GM12878 (cell line): ENCODE measurements around the gene PIEZO2. TPM values are rescaled to one million over a fixed set of nuclear protein-coding genes. Genes with fewer than 3 reads are reported as not detected.

ENCODE experiments used
- CHD2 ChIP-seq: IDR thresholded peaks from 2 replicates; pipeline ENCODE4 v1.6.1; 2011; ENCODE audit warnings: low read depth, low read length, improper control_type of control experiment, borderline replicate concordance
- E2F4 ChIP-seq: IDR thresholded peaks from 2 replicates; pipeline ENCODE4 v1.6.1; 2012; ENCODE audit warnings: low read depth, low read length, improper control_type of control experiment
- EED ChIP-seq: sonication (generic); IDR thresholded peaks from 2 replicates; pipeline ENCODE4 v1.6.1; 2016; ENCODE audit warnings: antibody characterized with exemption, low read depth
- ETV6 ChIP-seq, 2 experiments: fragments of 450-650 bp in 1 of 2; IDR thresholded peaks in 1 of 2; conservative IDR thresholded peaks in 1 of 2; 2 replicates each; pipeline ENCODE4 v1.6.1; 2014; ENCODE audit warnings: antibody characterized with exemption in 1 of 2, borderline replicate concordance in 1 of 2, low read depth in 1 of 2, mild to moderate bottlenecking in 1 of 2, moderate library complexity in 1 of 2
- HDAC6 ChIP-seq: fragments of 200-600 bp; sonication (generic); IDR thresholded peaks from one replicate; pipeline ENCODE4 v1.8.0; 2017; ENCODE audit warnings: antibody characterized with exemption; ENCODE audit not compliant: unreplicated experiment
- IKZF1 ChIP-seq: fragments of 450-650 bp; conservative IDR thresholded peaks from 2 replicates; pipeline ENCODE4 v1.6.1; 2017; ENCODE audit warnings: antibody characterized with exemption, mild to moderate bottlenecking
- IRF4 ChIP-seq: IDR thresholded peaks from 2 replicates; pipeline ENCODE4 v1.6.1; 2011; ENCODE audit warnings: low read depth, low read length
- KAT2A ChIP-seq: conservative IDR thresholded peaks from 2 replicates; pipeline ENCODE4 v1.6.1; 2011; ENCODE audit warnings: low read depth, low read length; ENCODE audit not compliant: control insufficient read depth
- KLF5 ChIP-seq: fragments of 450-650 bp; IDR thresholded peaks from 2 replicates; pipeline ENCODE4 v1.6.1; 2014; ENCODE audit warnings: mild to moderate bottlenecking; ENCODE audit not compliant: partially characterized antibody
- MTA2 ChIP-seq: fragments of 450-650 bp; IDR thresholded peaks from 2 replicates; pipeline ENCODE4 v1.6.1; 2016; ENCODE audit warnings: low read depth, mild to moderate bottlenecking, moderate library complexity
- MTA3 ChIP-seq: IDR thresholded peaks from 2 replicates; pipeline ENCODE4 v1.6.1; 2012; ENCODE audit warnings: low read length, inconsistent platforms, borderline replicate concordance
- RAD21 ChIP-seq: IDR thresholded peaks from 2 replicates; pipeline ENCODE4 v1.6.1; 2011; ENCODE audit warnings: mild to moderate bottlenecking, low read depth, low read length, moderate library complexity; ENCODE audit not compliant: insufficient read depth
- SMAD1 ChIP-seq: fragments of 450-650 bp; IDR thresholded peaks from 2 replicates; pipeline ENCODE4 v1.6.1; 2018; ENCODE audit warnings: mild to moderate bottlenecking, low read depth; ENCODE audit not compliant: partially characterized antibody
- SMARCA5 ChIP-seq: fragments of 450-650 bp; IDR thresholded peaks from 2 replicates; pipeline ENCODE4 v1.6.1; 2017; ENCODE audit warnings: mild to moderate bottlenecking
- SUZ12 ChIP-seq: fragments of 200-600 bp; sonication (generic); IDR thresholded peaks from one replicate; pipeline ENCODE4 v1.6.1; 2018; ENCODE audit warnings: antibody characterized with exemption, mild to moderate bottlenecking; ENCODE audit not compliant: unreplicated experiment
- TAF1 ChIP-seq: IDR thresholded peaks from 2 replicates; pipeline ENCODE4 v1.6.1; 2011; ENCODE audit warnings: mild to moderate bottlenecking, low read depth, low read length, borderline replicate concordance
- TCF7 ChIP-seq: IDR thresholded peaks from 2 replicates; pipeline ENCODE4 v1.6.1; 2014; ENCODE audit warnings: antibody characterized with exemption, borderline replicate concordance
- ZNF274 ChIP-seq: IDR thresholded peaks from one replicate; pipeline ENCODE4 v1.8.0; 2011; ENCODE audit not compliant: insufficient read length, insufficient read depth
- ZNF592 ChIP-seq: fragments of 450-650 bp; IDR thresholded peaks from 2 replicates; pipeline ENCODE4 v1.6.1; 2017; ENCODE audit warnings: mild to moderate bottlenecking, moderate library complexity
- ZZZ3 ChIP-seq: IDR thresholded peaks from 2 replicates; pipeline ENCODE4 v1.6.1; 2011; ENCODE audit warnings: low read depth; ENCODE audit not compliant: control insufficient read depth, insufficient read length
- polyA plus RNA-seq, 11 experiments: library from polyadenylated mRNA; depleted of rRNA in 4 of 11; unstranded in 6 of 11; stranded (reverse) in 5 of 11; fragments of >200 nt; fragmentation: Nextera tagmentation in 4 of 11; fragmentation: Illumina TruSeq in 1 of 11; extraction: Ambion mirVana in 4 of 11; extraction: Trizol in 1 of 11; gene quantifications; 1 replicate in 1 of 11; 2 replicates in 10 of 11; pipeline versions ENCODE4 v1.2.1 to v1.2.3, GENCODE V29; 2011 to 2016; ENCODE audit warnings: inconsistent platforms in 2 of 11, missing spikeins in 2 of 11, low read depth in 1 of 11
- total RNA-seq, 4 experiments: library from RNA; depleted of rRNA in 3 of 4; stranded (reverse); fragments of >200 nt in 3 of 4; fragmentation: Illumina TruSeq in 1 of 4; extraction: Trizol in 1 of 4; gene quantifications; 2 replicates each; pipeline versions ENCODE4 v1.2.1 to v1.2.3, GENCODE V29; 2013 to 2021
- TF ChIP-seq, protein P1 (sequence below): fragments of 450-650 bp; IDR thresholded peaks from 2 replicates; pipeline ENCODE4 v1.6.1; 2017; ENCODE audit warnings: mild to moderate bottlenecking, moderate library complexity

Gene PIEZO2
- total and polyA plus RNA-seq, 10 of the 15 experiments (the other 5 are each of a cell fraction or from before 2014, with no cell fraction given) = 6.7 to 42.3 (median 27.4) TPM

DNA sequence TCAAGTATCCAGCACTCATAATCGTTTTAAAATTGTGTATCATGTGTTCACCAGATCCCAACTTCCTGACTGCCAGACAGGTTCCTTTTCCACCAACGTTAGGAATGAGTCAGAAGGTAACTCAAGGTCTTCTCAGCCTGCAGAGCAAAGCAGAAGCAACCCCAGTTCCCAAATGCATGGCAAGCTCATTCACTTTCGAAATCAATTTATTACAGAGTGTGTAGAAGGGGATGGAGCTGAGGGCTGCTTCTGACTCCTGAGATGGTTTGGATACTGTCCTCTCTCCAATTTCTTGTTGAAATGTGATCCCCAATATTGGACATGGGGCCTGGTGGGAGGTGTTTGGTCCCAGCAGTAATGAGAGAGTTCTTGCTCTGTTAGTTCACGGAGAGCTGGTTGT lies 114.5 kb downstream of the PIEZO2 start (continued):
- TF ChIP-seq ZNF592 (no peak), RAD21 (no peak), E2F4 (no peak), TAF1 (no peak), TCF7 (no peak), IRF4 (peak; percentile 67), IKZF1 (peak; percentile 64), ZZZ3 (no peak), ETV6 (conservative IDR thresholded peaks at IDR 0.05 in 1 of 2, IDR thresholded peaks at IDR 0.05 in 1 of 2; ENCODE audit: borderline replicate concordance in 1 of 2, low read depth in 1 of 2) (peak in 1 of 2 experiments; percentile 59; a peak in 1 of 4 replicates), SMARCA5 (no peak), KLF5 (no peak), MTA2 (0 out of 2 replicates have a peak, but pooled peaks have one; percentile 14), CHD2 (no peak), KAT2A (no peak), MTA3 (peak; percentile 58; the same call in 1 of the 2 replicates), SMAD1 (no peak), HDAC6 (no peak), ZNF274 (no peak), SUZ12 (no peak), EED (peak; percentile 92)
- TF ChIP-seq, protein P1, sequence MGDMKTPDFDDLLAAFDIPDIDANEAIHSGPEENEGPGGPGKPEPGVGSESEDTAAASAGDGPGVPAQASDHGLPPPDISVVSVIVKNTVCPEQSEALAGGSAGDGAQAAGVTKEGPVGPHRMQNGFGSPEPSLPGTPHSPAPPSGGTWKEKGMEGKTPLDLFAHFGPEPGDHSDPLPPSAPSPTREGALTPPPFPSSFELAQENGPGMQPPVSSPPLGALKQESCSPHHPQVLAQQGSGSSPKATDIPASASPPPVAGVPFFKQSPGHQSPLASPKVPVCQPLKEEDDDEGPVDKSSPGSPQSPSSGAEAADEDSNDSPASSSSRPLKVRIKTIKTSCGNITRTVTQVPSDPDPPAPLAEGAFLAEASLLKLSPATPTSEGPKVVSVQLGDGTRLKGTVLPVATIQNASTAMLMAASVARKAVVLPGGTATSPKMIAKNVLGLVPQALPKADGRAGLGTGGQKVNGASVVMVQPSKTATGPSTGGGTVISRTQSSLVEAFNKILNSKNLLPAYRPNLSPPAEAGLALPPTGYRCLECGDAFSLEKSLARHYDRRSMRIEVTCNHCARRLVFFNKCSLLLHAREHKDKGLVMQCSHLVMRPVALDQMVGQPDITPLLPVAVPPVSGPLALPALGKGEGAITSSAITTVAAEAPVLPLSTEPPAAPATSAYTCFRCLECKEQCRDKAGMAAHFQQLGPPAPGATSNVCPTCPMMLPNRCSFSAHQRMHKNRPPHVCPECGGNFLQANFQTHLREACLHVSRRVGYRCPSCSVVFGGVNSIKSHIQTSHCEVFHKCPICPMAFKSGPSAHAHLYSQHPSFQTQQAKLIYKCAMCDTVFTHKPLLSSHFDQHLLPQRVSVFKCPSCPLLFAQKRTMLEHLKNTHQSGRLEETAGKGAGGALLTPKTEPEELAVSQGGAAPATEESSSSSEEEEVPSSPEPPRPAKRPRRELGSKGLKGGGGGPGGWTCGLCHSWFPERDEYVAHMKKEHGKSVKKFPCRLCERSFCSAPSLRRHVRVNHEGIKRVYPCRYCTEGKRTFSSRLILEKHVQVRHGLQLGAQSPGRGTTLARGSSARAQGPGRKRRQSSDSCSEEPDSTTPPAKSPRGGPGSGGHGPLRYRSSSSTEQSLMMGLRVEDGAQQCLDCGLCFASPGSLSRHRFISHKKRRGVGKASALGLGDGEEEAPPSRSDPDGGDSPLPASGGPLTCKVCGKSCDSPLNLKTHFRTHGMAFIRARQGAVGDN = no peak
